ENCODE measurements around the gene NAA80. TPM values are rescaled to one million over a fixed set of nuclear protein-coding genes. Genes with fewer than 3 reads are reported as not detected.
"Not testable (repeated sequence)": the region's sequence is repeated elsewhere in the genome, so short reads cannot be mapped to it uniquely, and the experiment has no call there.

The NAA80 gene
- total and polyA plus RNA-seq, 7 donors = 6.8 to 12.8 (median 8.6) TPM

DNA sequence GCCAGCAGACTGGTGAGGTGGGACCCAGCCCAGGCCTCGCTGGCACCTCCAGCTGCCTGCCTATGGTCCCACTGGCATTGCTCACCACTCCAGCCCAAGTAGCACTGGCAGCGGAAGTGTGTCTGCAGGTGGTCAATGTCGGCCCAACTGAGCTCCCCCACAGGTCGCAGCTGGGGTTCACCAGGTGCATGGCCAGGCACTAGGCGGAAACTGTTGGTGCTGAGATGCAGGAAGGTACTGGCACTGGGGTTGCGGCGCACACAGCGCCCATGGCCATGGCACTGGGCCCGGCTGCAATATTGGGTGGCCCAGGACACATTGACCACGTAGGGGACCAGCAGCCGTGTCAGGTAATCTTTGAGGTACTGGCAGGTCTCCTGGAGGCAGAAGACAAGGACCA is 19.0 kb upstream of the NAA80 start:
- intact Hi-C loops (cut with DNase I) = no loop called here
- DNase-seq (no peak), ATAC-seq (no peak)
- TF ChIP-seq, protein P1, sequence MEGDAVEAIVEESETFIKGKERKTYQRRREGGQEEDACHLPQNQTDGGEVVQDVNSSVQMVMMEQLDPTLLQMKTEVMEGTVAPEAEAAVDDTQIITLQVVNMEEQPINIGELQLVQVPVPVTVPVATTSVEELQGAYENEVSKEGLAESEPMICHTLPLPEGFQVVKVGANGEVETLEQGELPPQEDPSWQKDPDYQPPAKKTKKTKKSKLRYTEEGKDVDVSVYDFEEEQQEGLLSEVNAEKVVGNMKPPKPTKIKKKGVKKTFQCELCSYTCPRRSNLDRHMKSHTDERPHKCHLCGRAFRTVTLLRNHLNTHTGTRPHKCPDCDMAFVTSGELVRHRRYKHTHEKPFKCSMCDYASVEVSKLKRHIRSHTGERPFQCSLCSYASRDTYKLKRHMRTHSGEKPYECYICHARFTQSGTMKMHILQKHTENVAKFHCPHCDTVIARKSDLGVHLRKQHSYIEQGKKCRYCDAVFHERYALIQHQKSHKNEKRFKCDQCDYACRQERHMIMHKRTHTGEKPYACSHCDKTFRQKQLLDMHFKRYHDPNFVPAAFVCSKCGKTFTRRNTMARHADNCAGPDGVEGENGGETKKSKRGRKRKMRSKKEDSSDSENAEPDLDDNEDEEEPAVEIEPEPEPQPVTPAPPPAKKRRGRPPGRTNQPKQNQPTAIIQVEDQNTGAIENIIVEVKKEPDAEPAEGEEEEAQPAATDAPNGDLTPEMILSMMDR (IDR thresholded peaks at IDR 0.05) = no peak
- Histone ChIP-seq H3K9me3 (no peaks in the 10 kb centered on the region), H3K27ac (no peak overlapping the region), H3K4me1 (peaks cover 55% of the 10 kb centered on the region), H3K27me3 (ENCODE audit: insufficient read depth in 3 of 3, low read length in 2 of 3) (no peaks in the 10 kb centered on the region), H3K4me3 (peak overlapping the region; percentile 90), H3K36me3 (ENCODE audit: insufficient read depth in 1 of 2, low read depth in 1 of 2) (peaks cover 0 to 42% of the 10 kb centered on the region in 2 donors)
- whole genome bisulfite sequencing, 3 donors = 82 to 84% (median 83%) methylated on average over 11 of the region's 11 CpGs

DNA sequence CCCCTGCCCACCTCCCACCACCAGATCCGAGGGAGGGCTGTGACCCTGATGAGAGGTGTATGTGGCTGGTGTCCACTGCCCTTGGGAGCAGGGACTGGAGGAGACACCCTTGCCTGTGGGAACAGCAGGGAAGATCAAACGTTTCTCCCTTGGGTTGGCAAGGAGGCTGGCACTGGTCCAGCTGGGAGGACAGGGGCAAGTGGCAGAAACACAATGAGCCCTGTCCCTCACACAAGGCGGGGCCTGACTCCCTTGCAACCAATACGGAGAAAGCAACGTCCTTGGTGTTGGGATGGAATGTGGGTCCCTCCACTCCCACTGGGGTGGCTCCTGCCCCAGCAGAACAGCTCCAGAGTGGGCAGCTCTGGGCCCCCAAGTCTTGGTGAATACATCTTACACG is 18.1 kb upstream of the NAA80 start:
- no peaks in the 10 kb centered on the region for H3K27me3 ChIP-seq (ENCODE audit: insufficient read depth in 3 of 3, low read length in 2 of 3)
- no peak for ATAC-seq
- no peaks in the 10 kb centered on the region for H3K9me3 ChIP-seq
- TF ChIP-seq, protein P1 (IDR thresholded peaks at IDR 0.05) = no peak
- intact Hi-C loops (cut with DNase I) = no loop called here
- peaks cover 52% of the 10 kb centered on the region for H3K4me1 ChIP-seq
- H3K27ac ChIP-seq = no peak overlapping the region
- H3K36me3 ChIP-seq (ENCODE audit: insufficient read depth in 1 of 2, low read depth in 1 of 2) = peaks cover 0 to 42% of the 10 kb centered on the region in 2 donors
- DNase-seq = no peak
- WGBS, 3 donors = 51 to 62% (median 58%) methylated on average over 6 of the region's 6 CpGs
- no peak overlapping the region for H3K4me3 ChIP-seq

DNA sequence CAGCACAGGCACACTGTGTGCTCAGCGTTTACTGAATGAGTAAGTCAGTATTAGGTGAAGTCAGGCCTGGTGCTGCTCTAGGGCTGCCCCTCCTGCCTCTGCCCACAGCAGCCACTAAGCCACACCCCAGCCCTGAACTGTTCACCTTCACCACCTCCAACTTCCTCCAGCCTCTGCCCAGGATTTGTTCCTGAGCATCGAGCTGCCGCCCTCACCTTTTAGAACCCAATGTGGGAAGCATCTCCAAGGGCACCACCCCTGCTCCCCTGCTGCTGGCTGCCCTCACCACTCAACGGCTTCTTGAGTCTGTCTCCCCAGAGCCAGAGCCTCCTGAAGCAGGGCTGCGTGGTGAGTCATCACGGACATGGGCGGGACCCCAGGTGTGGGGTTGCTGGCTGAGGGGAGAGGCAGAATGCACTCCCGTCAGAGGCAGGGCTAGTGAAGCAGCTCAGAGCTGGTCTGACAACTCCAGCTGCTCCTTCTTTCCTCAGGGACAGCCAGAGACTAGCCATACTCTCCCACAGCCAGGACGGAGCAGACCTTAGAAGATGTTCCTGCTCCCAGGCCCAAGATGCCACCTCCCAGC is 17.5 kb upstream of the NAA80 start:
- no peak for ATAC-seq

DNA sequence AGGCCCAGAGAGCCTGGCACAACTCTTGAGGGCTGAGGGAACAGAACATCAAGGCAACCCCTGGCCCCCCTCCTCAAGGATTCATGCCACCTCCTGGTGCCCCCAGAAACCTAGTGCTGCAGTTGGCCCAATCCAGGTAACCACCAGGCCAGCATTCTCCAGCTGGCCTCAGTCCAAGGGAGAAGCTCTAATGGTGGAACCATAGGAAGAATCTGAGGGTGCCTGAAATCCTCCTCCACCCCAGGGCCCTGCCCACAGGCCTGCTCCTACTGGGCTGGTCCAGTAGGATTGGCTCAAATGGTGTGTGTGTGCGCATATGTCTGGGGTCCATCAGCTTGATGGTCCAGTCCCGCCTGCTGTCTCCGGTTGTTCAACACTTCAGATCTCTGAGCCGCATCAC is 15.6 kb upstream of the NAA80 start:
- TF ChIP-seq, protein P1 (IDR thresholded peaks at IDR 0.05) = no peak
- Histone ChIP-seq H3K4me3 (no peak overlapping the region), H3K9me3 (no peaks in the 10 kb centered on the region), H3K27me3 (ENCODE audit: insufficient read depth in 3 of 3, low read length in 2 of 3) (no peaks in the 10 kb centered on the region), H3K36me3 (ENCODE audit: insufficient read depth in 1 of 2, low read depth in 1 of 2) (peaks cover 0 to 42% of the 10 kb centered on the region in 2 donors), H3K4me1 (peaks cover 40% of the 10 kb centered on the region), H3K27ac (peak overlapping the region; percentile 41)
- WGBS, 3 donors = 97 to 100% (median 98%) methylated on average over 4 of the region's 4 CpGs
- intact Hi-C loops (cut with DNase I) = no loop called here
- ATAC-seq (peak in 1 of 4 donors; percentile 11), DNase-seq (no peak)

More for the DNA sequence above, 17.5 kb upstream of the NAA80 start:
- Histone ChIP-seq H3K27ac (no peak overlapping the region), H3K4me3 (no peak overlapping the region), H3K4me1 (peaks cover 47% of the 10 kb centered on the region), H3K36me3 (ENCODE audit: insufficient read depth in 1 of 2, low read depth in 1 of 2) (peaks cover 0 to 42% of the 10 kb centered on the region in 2 donors), H3K9me3 (no peaks in the 10 kb centered on the region), H3K27me3 (ENCODE audit: insufficient read depth in 3 of 3, low read length in 2 of 3) (no peaks in the 10 kb centered on the region)
- intact Hi-C loops (cut with DNase I) = no loop called here
- 68 to 77% (median 72%) methylated on average over 8 to 9 of the region's 9 CpGs for WGBS, 3 donors
- TF ChIP-seq, protein P1 (IDR thresholded peaks at IDR 0.05) = no peak
- no peak for DNase-seq

DNA sequence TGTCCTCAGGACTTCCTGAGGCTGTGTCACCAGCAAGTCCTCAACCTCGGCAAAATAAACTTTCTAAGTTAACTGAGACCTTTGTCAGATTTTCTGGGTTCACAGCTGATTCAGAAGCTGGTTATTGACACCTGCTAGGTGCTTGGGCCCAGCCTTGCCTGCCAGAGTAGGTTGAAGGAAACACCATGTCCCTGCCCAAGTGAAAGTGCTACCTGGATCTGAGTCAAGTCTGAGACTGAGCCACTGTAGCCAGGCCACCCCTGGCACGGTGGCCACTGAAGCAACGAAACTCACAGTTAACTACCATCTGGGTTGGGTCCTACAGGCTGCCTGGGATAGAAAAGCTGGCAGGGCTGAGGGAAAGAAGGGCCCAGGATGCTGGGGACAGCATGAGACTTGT is 15.1 kb upstream of the NAA80 start:
- TF ChIP-seq, protein P1 (IDR thresholded peaks at IDR 0.05) = no peak
- WGBS, 3 donors = 26 to 39% (median 34%) methylated on average over 3 of the region's 3 CpGs
- H3K36me3 ChIP-seq (ENCODE audit: insufficient read depth in 1 of 2, low read depth in 1 of 2) = peaks cover 0 to 39% of the 10 kb centered on the region in 2 donors
- intact Hi-C loops (cut with DNase I) = no loop called here
- ATAC-seq (peak; percentile 29 to 82 (median 62)), DNase-seq (no peak)
- H3K4me3 ChIP-seq = no peak overlapping the region
- H3K27me3 ChIP-seq (ENCODE audit: insufficient read depth in 3 of 3, low read length in 2 of 3) = no peaks in the 10 kb centered on the region
- no peaks in the 10 kb centered on the region for H3K9me3 ChIP-seq
- peaks cover 36% of the 10 kb centered on the region for H3K4me1 ChIP-seq
- peak overlapping the region; percentile 41 for H3K27ac ChIP-seq

DNA sequence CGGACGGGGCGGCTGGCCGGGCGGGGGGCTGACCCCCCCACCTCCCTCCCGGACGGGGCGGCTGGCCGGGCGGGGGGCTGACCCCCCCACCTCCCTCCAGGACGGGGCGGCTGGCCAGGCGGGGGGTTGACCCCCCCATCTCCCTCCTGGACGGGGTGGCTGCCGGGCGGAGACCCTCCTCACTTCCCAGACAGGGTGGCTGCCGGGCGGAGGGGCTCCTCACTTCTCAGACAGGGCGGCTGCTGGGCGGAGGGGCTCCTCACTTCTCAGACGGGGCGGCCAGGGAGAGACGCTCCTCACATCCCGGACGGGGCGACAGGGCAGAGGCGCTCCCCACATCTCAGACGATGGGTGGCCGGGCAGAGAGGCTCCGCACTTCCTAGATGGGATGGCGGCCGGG is 12.8 kb upstream of the NAA80 start:
- ATAC-seq; H3K27ac ChIP-seq; intact Hi-C loops (cut with DNase I); DNase-seq; H3K4me3 ChIP-seq; H3K9me3 ChIP-seq; H3K27me3 ChIP-seq (ENCODE audit: insufficient read depth in 3 of 3, low read length in 2 of 3): not testable (repeated sequence)
- Histone ChIP-seq H3K36me3 (ENCODE audit: insufficient read depth in 1 of 2, low read depth in 1 of 2) (peaks cover 0 to 20% of the 10 kb centered on the region in 2 donors), H3K4me1 (peaks cover 13% of the 10 kb centered on the region)
- WGBS, 3 donors = 86 to 93% (median 90%) methylated on average over 12 to 32 of the region's 32 CpGs

Measured in psoas muscle (tissue), 8 donors.